ENCODE results near the gene SPINK5.
"Not testable (repeated sequence)": the region's sequence is repeated elsewhere in the genome, so short reads cannot be mapped to it uniquely, and the experiment has no call there.

SPINK5 gene

DNA sequence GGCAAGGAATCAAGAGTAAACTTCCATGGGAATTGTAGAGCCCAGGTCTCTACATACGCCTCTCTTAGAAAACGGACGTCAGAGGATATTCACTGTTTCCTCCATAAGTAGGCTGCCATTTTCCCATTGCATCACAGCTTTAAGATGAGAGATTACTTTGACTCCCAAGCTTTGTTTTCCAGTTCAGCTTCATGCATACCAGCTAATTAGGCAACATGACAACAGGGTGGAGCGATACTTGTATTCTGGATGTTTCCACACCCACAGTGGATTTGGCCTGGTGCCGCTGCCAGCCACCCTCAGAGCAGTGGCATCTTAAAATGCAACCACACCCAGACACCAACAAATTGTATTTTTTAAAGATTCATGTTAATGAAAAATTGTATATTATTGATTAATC, 20.9 kb upstream of the SPINK5 start:
- H3K4me3 ChIP-seq (ENCODE audit: insufficient read length, low read depth): no peak overlapping the region
- TF ChIP-seq YY1 (IDR thresholded peaks at IDR 0.05; ENCODE audit: insufficient read depth, insufficient read length) (no peak), ZNF274 (IDR thresholded peaks at IDR 0.05; ENCODE audit: low read depth, low read length) (no peak), SUZ12 (IDR thresholded peaks at IDR 0.05; ENCODE audit: extremely low read depth, insufficient read depth, insufficient read length) (no peak)
- H3K9me3 ChIP-seq (ENCODE audit: insufficient read depth, low read length): no peaks in the 10 kb centered on the region
- H3K36me3 ChIP-seq (ENCODE audit: insufficient read depth, insufficient read length, low read length): no peaks in the 10 kb centered on the region
- H3K27me3 ChIP-seq (ENCODE audit: insufficient read depth, insufficient read length): no peaks in the 10 kb centered on the region
- H3K9ac ChIP-seq (ENCODE audit: insufficient read length, low read depth): no peak overlapping the region
- H3K4me1 ChIP-seq (ENCODE audit: insufficient read depth, insufficient read length): no peaks in the 10 kb centered on the region
- DNase-seq (ENCODE audit: low read depth, low spot score): no peak

DNA sequence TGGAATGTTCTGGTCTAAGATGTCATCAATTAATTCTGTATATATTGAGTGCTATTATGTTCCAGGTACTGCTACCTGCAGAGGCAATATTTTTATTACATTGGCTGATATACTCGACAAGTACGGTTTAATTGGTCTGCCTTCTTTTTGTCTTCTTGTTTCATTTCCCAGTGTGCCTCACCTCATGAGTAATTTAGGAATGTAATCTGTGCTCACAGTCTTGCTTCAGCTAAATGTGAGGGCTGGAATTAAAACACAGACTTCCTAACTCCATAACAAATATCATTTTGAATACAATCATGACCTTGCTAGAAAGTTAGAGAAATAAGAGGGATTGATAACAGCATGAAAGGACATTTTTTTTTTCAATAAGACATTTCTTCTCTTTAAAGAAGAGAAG, 20.1 kb upstream of the SPINK5 start:
- H3K4me3 ChIP-seq (ENCODE audit: insufficient read length, low read depth): no peak overlapping the region
- H3K27me3 ChIP-seq (ENCODE audit: insufficient read depth, insufficient read length): no peaks in the 10 kb centered on the region

GRCh38 chr5:148055160-148055559, 8.6 kb upstream of the SPINK5 start:
- peaks cover 18% of the 10 kb centered on the region; the same call in 1 of the 2 replicates for H3K9me3 ChIP-seq (ENCODE audit: insufficient read depth, low read length)
- not testable (repeated sequence) for H3K36me3 ChIP-seq (ENCODE audit: insufficient read depth, insufficient read length, low read length); H3K27me3 ChIP-seq (ENCODE audit: insufficient read depth, insufficient read length); H3K4me3 ChIP-seq (ENCODE audit: insufficient read length, low read depth); H3K9ac ChIP-seq (ENCODE audit: insufficient read length, low read depth); DNase-seq (ENCODE audit: low read depth, low spot score); H3K4me1 ChIP-seq (ENCODE audit: insufficient read depth, insufficient read length)

More for the DNA sequence above, 20.1 kb upstream of the SPINK5 start:
- no peaks in the 10 kb centered on the region for H3K4me1 ChIP-seq (ENCODE audit: insufficient read depth, insufficient read length)
- H3K36me3 ChIP-seq (ENCODE audit: insufficient read depth, insufficient read length, low read length): no peaks in the 10 kb centered on the region
- DNase-seq (ENCODE audit: low read depth, low spot score): no peak
- H3K9me3 ChIP-seq (ENCODE audit: insufficient read depth, low read length): no peaks in the 10 kb centered on the region
- TF ChIP-seq YY1 (IDR thresholded peaks at IDR 0.05; ENCODE audit: insufficient read depth, insufficient read length): no peak
- no peak for TF ChIP-seq SUZ12 (IDR thresholded peaks at IDR 0.05; ENCODE audit: extremely low read depth, insufficient read depth, insufficient read length)
- no peak for TF ChIP-seq ZNF274 (IDR thresholded peaks at IDR 0.05; ENCODE audit: low read depth, low read length)
- no peak overlapping the region for H3K9ac ChIP-seq (ENCODE audit: insufficient read length, low read depth)

DNA sequence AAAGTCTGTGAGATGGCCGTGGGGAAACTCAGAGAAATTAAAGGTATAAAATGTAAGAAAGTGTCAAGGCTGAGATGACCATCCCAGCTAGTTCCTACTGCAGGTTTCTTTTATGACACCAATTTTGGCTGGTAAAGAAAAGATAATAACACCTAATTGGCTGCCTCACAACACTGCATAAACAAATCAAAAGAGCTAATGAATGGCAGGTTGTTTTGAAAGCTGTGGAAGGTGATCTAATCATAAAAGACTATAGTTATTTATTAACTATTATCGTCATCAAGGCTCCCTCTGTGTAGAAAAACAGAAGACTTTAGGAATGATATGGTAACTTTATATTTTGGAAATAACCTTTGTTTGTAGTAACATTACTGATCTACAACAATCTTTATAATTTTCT, 3.5 kb upstream of the SPINK5 start:
- Histone ChIP-seq H3K36me3 (ENCODE audit: insufficient read depth, insufficient read length, low read length) (no peaks in the 10 kb centered on the region), H3K9me3 (ENCODE audit: insufficient read depth, low read length) (peaks cover 12% of the 10 kb centered on the region; the same call in 1 of the 2 replicates), H3K4me1 (ENCODE audit: insufficient read depth, insufficient read length) (no peaks in the 10 kb centered on the region), H3K27me3 (ENCODE audit: insufficient read depth, insufficient read length) (no peaks in the 10 kb centered on the region), H3K9ac (ENCODE audit: insufficient read length, low read depth) (no peak overlapping the region), H3K4me3 (ENCODE audit: insufficient read length, low read depth) (no peak overlapping the region)
- TF ChIP-seq ZNF274 (IDR thresholded peaks at IDR 0.05; ENCODE audit: low read depth, low read length): no peak
- no peak for TF ChIP-seq YY1 (IDR thresholded peaks at IDR 0.05; ENCODE audit: insufficient read depth, insufficient read length)
- TF ChIP-seq SUZ12 (IDR thresholded peaks at IDR 0.05; ENCODE audit: extremely low read depth, insufficient read depth, insufficient read length): no peak
- no peak for DNase-seq (ENCODE audit: low read depth, low spot score)

- no peak overlapping the region for H3K4me3 ChIP-seq (ENCODE audit: insufficient read length, low read depth)
- no peaks in the 10 kb centered on the region for H3K4me1 ChIP-seq (ENCODE audit: insufficient read depth, insufficient read length)
- no peak overlapping the region for H3K9ac ChIP-seq (ENCODE audit: insufficient read length, low read depth)
- TF ChIP-seq ZNF274 (IDR thresholded peaks at IDR 0.05; ENCODE audit: low read depth, low read length) (no peak), YY1 (IDR thresholded peaks at IDR 0.05; ENCODE audit: insufficient read depth, insufficient read length) (no peak), SUZ12 (IDR thresholded peaks at IDR 0.05; ENCODE audit: extremely low read depth, insufficient read depth, insufficient read length) (no peak)
- no peaks in the 10 kb centered on the region for H3K36me3 ChIP-seq (ENCODE audit: insufficient read depth, insufficient read length, low read length)
- peaks cover 6% of the 10 kb centered on the region; the same call in 1 of the 2 replicates for H3K9me3 ChIP-seq (ENCODE audit: insufficient read depth, low read length)
- no peak for DNase-seq (ENCODE audit: low read depth, low spot score)
- no peaks in the 10 kb centered on the region for H3K27me3 ChIP-seq (ENCODE audit: insufficient read depth, insufficient read length)
Observed at GRCh38 chr5:148060881-148061280, 2.9 kb upstream of the SPINK5 start.

DNA sequence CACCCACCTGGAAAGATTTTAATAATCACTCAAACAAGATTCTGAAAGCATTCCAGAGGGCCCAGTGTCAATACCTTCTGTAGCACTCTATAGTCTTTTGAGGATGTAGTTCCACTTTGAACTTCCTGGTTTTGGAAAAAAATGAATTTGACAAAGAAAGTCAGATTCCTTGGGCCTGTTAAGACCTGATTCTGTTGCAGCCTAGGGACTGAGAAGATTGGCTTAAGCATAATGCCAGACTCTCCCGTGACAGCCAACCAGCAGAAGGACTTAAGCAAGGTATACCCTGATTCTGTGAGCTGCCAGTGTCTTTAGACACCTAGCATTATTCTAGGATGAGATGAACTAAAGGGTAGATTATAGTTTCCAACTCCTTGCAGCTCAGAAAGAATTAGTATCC, 6.8 kb downstream of the SPINK5 start:
- H3K4me3 ChIP-seq (ENCODE audit: insufficient read length, low read depth): no peak overlapping the region
- H3K27me3 ChIP-seq (ENCODE audit: insufficient read depth, insufficient read length): no peaks in the 10 kb centered on the region
- no peaks in the 10 kb centered on the region for H3K9me3 ChIP-seq (ENCODE audit: insufficient read depth, low read length)
- TF ChIP-seq YY1 (IDR thresholded peaks at IDR 0.05; ENCODE audit: insufficient read depth, insufficient read length): no peak
- TF ChIP-seq ZNF274 (IDR thresholded peaks at IDR 0.05; ENCODE audit: low read depth, low read length): no peak
- no peak for TF ChIP-seq SUZ12 (IDR thresholded peaks at IDR 0.05; ENCODE audit: extremely low read depth, insufficient read depth, insufficient read length)
- H3K4me1 ChIP-seq (ENCODE audit: insufficient read depth, insufficient read length): no peaks in the 10 kb centered on the region
- DNase-seq (ENCODE audit: low read depth, low spot score): no peak
- no peak overlapping the region for H3K9ac ChIP-seq (ENCODE audit: insufficient read length, low read depth)
- no peaks in the 10 kb centered on the region for H3K36me3 ChIP-seq (ENCODE audit: insufficient read depth, insufficient read length, low read length)

DNA sequence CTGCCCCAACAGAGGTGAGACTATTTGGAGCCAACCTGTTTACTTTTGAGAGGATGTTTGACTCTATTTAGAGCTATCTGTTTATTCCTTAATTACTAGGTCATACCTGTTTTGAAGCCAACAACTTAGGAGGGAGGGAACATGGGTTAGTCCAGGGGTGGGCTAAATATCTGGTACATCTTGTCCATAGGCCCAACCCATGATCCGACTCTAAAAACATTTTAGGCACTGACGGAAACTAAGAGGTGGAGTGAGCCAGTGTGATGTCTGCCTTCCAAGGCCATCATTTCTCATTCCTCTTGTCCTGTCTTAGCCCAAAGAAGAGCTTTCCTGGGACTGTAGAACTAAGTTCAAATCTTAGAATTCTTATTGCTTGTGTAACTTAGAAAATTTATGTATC, 8.4 kb downstream of the SPINK5 start:
- no peak for DNase-seq (ENCODE audit: low read depth, low spot score)
- no peak overlapping the region for H3K4me3 ChIP-seq (ENCODE audit: insufficient read length, low read depth)

GRCh38 chr5:148075529-148075928, 11.7 kb downstream of the SPINK5 start:
- no peak overlapping the region for H3K4me3 ChIP-seq (ENCODE audit: insufficient read length, low read depth)
- no peak overlapping the region for H3K9ac ChIP-seq (ENCODE audit: insufficient read length, low read depth)
- H3K27me3 ChIP-seq (ENCODE audit: insufficient read depth, insufficient read length): no peaks in the 10 kb centered on the region
- DNase-seq (ENCODE audit: low read depth, low spot score): no peak
- H3K36me3 ChIP-seq (ENCODE audit: insufficient read depth, insufficient read length, low read length): no peaks in the 10 kb centered on the region
- TF ChIP-seq SUZ12 (IDR thresholded peaks at IDR 0.05; ENCODE audit: extremely low read depth, insufficient read depth, insufficient read length) (no peak), ZNF274 (IDR thresholded peaks at IDR 0.05; ENCODE audit: low read depth, low read length) (no peak), YY1 (IDR thresholded peaks at IDR 0.05; ENCODE audit: insufficient read depth, insufficient read length) (no peak)
- H3K4me1 ChIP-seq (ENCODE audit: insufficient read depth, insufficient read length): no peaks in the 10 kb centered on the region
- no peaks in the 10 kb centered on the region for H3K9me3 ChIP-seq (ENCODE audit: insufficient read depth, low read length)

More for the DNA sequence above, 8.4 kb downstream of the SPINK5 start:
- H3K9me3 ChIP-seq (ENCODE audit: insufficient read depth, low read length): no peaks in the 10 kb centered on the region
- H3K4me1 ChIP-seq (ENCODE audit: insufficient read depth, insufficient read length): no peaks in the 10 kb centered on the region
- no peaks in the 10 kb centered on the region for H3K36me3 ChIP-seq (ENCODE audit: insufficient read depth, insufficient read length, low read length)
- no peaks in the 10 kb centered on the region for H3K27me3 ChIP-seq (ENCODE audit: insufficient read depth, insufficient read length)
- TF ChIP-seq SUZ12 (IDR thresholded peaks at IDR 0.05; ENCODE audit: extremely low read depth, insufficient read depth, insufficient read length) (no peak), ZNF274 (IDR thresholded peaks at IDR 0.05; ENCODE audit: low read depth, low read length) (no peak), YY1 (IDR thresholded peaks at IDR 0.05; ENCODE audit: insufficient read depth, insufficient read length) (no peak)
- H3K9ac ChIP-seq (ENCODE audit: insufficient read length, low read depth): no peak overlapping the region
